ENCODE data around the gene MAST2.

GRCh38 chr1:45814776-45815175 lies 11.4 kb downstream of the MAST2 start:
- TF ChIP-seq CTCF (IDR thresholded peaks at IDR 0.05) (no peak), POLR2A (IDR thresholded peaks at IDR 0.05) (no peak)
